NCI-H345 (cell line): ENCODE results near the gene PPP1R1B.
"Not testable (repeated sequence)": the region's sequence is repeated elsewhere in the genome, so short reads cannot be mapped to it uniquely, and the experiment has no call there.

Experiments used
- DNase-seq: peaks from one replicate; lab custom pipeline; 2025; lab: John Stamatoyannopoulos, UW

Gene PPP1R1B

GRCh38 chr17:39626171-39627046 lies at the start of gene PPP1R1B:
TSS of gene PPP1R1B (plus strand) at chr17:39626952. CDS start at chr17:39627393, 441 bp downstream.
- no peak for DNase-seq

- no peak for DNase-seq
Measured at GRCh38 chr17:39578272-39578671, 48.5 kb upstream of the PPP1R1B start.

GRCh38 chr17:39579318-39580081 lies 47.3 kb upstream of the PPP1R1B start:
- no peak for DNase-seq

- no peak for DNase-seq
Measured at GRCh38 chr17:39580082-39580468, 46.7 kb upstream of the PPP1R1B start.

- no peak for DNase-seq
Measured at GRCh38 chr17:39581071-39581758, 45.5 kb upstream of the PPP1R1B start.

- DNase-seq = no peak
Measured at GRCh38 chr17:39581759-39582085, 45.0 kb upstream of the PPP1R1B start.

GRCh38 chr17:39582658-39583057 lies 44.1 kb upstream of the PPP1R1B start:
- no peak for DNase-seq

GRCh38 chr17:39590180-39590579 lies 36.6 kb upstream of the PPP1R1B start:
- not testable (repeated sequence) for DNase-seq

GRCh38 chr17:39591958-39592954 lies 34.5 kb upstream of the PPP1R1B start:
- DNase-seq = no peak

GRCh38 chr17:39593371-39593770 lies 33.4 kb upstream of the PPP1R1B start:
- no peak for DNase-seq

- no peak for DNase-seq
Measured at GRCh38 chr17:39595294-39595693, 31.5 kb upstream of the PPP1R1B start.

- DNase-seq = no peak
Measured at GRCh38 chr17:39595928-39596510, 30.7 kb upstream of the PPP1R1B start.

- no peak for DNase-seq
Measured at GRCh38 chr17:39596543-39597267, 30.0 kb upstream of the PPP1R1B start.

GRCh38 chr17:39597372-39598046 lies 29.2 kb upstream of the PPP1R1B start:
- no peak for DNase-seq

GRCh38 chr17:39598047-39598481 lies 28.7 kb upstream of the PPP1R1B start:
- DNase-seq = no peak

- DNase-seq = no peak
Measured at GRCh38 chr17:39598630-39599003, 28.1 kb upstream of the PPP1R1B start.

GRCh38 chr17:39599004-39599664 lies 27.6 kb upstream of the PPP1R1B start:
- peak; percentile 15 for DNase-seq

- no peak for DNase-seq
Measured at GRCh38 chr17:39599665-39600231, 27.0 kb upstream of the PPP1R1B start.
